DMS 273 treated with DMSO at 0.1 percent for 48 hours (cell line): ENCODE data around the gene PMEPA1.

ENCODE experiments used
- DNase-seq: peaks from one replicate; lab custom pipeline; 2025; lab: John Stamatoyannopoulos, UW

The PMEPA1 gene

GRCh38 chr20:57676589-57677583 lies 32.9 kb downstream of the PMEPA1 start:
- no peak for DNase-seq

DNA sequence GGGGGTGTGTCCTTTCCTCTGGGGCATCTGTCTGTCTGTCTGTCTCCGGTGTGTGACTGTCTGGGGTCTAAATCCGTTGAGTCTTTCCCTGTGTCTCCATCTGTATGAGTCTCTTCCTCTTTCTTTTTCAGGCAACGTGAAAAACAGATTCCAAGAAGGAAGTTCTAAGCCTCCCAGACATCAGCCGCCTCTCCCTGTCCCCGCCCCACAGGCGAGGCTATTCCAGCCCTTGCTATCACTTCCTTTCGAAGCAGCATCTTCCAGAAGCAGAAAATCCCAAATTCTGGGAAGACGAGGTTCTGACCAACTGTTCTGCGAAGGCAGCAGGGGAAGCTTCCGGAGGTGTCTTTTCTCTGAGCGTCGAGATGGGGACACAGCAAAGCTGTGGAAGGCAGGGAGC lies 34.0 kb downstream of the PMEPA1 start:
- DNase-seq, result no peak

- no peak for DNase-seq
These were observed 36.8 kb downstream of the PMEPA1 start for GRCh38 chr20:57672953-57673575.

DNA sequence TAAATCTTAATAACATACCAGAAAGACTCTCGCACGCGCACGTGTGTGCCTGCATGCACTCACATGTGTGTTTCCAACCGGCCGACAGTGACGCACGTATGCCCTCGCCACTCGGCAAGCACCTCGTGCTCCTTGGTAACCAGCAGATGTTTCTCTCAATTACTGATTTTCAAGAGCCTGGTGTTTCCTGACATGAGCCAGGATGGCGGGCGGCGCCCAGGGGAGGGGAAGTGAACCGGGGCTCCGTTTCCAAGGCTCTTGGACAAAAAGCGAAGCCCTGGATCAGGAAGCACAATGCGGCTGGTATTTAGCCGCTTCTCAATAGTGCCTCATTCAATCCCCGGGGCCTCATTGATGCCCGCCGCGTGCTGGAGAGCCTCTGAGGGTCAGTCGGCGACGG lies 37.7 kb downstream of the PMEPA1 start:
- no peak for DNase-seq

GRCh38 chr20:57671662-57672061 lies 38.2 kb downstream of the PMEPA1 start:
- no peak for DNase-seq

- no peak for DNase-seq
These were observed 38.8 kb downstream of the PMEPA1 start for GRCh38 chr20:57671072-57671391.

GRCh38 chr20:57670288-57671071 lies 39.3 kb downstream of the PMEPA1 start:
- DNase-seq, result no peak

- DNase-seq, result no peak
These were observed 40.2 kb downstream of the PMEPA1 start for GRCh38 chr20:57669632-57670031.

- no peak for DNase-seq
These were observed 41.7 kb downstream of the PMEPA1 start for GRCh38 chr20:57667924-57668782.

DNA sequence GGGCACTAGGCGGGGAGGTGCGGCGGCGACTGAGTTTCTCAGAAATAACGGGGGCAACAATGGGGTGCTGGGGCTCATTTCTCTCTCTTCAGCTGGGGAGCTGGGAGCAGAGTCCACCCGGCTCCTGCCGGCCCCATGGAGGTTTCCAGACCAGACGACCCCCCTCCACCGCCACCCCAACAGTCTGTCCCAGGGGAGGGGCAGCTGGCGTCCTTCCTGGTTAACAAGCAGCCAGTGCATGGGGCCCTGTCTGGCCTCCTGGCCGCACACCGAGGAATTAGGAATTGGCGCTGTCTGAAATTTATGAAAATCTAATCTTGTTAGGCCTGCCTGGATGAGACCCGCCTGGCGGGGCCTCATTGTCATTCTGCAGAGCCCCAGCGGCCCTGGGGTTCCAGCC lies 42.4 kb downstream of the PMEPA1 start:
- DNase-seq, result no peak

- no peak for DNase-seq
These were observed 43.0 kb downstream of the PMEPA1 start for GRCh38 chr20:57666834-57667157.

DNA sequence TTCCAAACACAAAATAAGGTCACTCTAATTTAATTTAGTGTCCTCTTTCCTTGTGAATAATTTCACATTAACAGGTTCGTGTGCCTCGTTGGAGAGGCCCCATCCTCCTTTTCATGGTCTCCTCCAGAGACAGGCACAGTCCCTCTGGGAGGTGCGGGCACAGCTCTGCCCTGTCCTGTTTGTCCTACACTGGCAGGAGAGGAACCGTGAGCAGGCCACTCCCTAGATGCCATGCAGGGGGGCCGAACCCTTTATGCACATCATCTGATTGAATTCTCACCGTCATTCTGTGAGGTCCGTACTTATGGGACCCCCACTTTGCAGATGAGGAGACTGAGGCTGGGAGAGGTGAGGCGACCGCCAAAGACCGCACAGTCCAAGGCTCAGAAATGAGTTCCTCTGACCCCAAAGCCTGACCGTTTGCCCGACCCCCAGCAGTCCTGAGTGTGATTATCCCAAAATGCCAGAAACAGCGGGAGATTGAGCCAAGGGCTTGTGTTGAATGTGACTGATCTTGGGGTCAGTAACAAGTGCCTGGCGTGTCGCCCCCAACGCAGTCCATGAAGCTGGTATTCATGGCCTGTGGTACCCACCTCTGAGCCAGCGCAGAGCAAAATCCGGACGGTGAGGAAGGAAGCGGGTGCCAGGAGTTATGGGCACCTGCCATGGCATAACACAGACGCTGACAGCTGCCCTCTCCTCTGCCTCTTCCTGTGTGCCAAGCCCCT lies 43.5 kb downstream of the PMEPA1 start:
- DNase-seq, result no peak

- DNase-seq, result no peak
These were observed 44.2 kb downstream of the PMEPA1 start for GRCh38 chr20:57665589-57665971.

DNA sequence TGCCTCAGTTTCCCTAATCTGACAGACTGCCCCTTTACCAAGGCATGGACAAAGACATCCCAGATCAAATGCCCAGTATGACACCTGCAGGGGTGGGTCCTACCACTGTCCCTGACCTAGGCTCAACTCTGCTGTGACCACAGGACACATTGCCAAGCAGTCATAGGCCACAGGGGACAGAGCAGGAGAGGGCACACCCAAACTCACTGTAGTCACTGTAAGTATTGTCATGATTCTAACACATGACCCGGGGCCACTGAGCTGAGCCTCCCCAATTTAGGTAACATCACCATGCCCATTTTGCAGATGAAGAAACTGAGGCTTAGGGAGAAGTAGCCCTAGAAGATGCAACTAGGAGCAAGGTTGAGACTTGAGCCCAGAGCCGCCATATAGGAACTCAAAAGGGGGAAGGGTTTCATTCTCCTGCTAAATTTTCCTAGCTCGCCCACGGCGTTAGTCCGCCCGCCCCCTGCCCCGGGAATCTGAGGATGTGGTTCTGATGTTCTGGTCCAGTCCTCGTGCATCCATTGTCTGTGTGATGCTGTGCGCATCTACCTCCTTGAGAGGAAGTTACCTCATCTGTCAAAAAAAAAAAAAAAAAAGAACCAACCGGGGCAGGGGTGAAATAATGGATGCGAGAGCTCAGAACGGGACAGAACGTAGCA lies 44.8 kb downstream of the PMEPA1 start:
- no peak for DNase-seq

GRCh38 chr20:57664476-57664875 lies 45.3 kb downstream of the PMEPA1 start:
- no peak for DNase-seq

GRCh38 chr20:57663681-57664451 lies 45.9 kb downstream of the PMEPA1 start:
- no peak for DNase-seq

DNA sequence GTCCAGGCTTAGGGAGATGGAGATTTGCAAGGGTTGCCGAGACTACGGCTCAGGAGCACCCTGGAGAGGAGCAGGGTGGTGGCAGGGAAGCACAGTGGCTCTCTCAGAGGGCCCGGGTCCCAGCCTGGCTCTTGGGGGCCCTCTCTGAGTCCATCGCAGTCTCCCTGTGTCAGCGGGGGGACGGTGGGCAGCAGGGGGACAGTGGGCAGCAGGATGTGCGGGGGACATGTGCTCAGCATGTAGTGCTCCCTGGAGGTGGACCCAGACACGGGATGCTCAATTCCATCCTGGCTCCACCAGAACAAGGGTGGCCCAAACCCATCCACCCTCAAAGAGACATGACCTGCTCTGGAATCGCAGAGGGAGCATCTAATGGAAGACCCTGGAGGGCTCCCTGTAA lies 46.6 kb downstream of the PMEPA1 start:
- DNase-seq, result no peak

DNA sequence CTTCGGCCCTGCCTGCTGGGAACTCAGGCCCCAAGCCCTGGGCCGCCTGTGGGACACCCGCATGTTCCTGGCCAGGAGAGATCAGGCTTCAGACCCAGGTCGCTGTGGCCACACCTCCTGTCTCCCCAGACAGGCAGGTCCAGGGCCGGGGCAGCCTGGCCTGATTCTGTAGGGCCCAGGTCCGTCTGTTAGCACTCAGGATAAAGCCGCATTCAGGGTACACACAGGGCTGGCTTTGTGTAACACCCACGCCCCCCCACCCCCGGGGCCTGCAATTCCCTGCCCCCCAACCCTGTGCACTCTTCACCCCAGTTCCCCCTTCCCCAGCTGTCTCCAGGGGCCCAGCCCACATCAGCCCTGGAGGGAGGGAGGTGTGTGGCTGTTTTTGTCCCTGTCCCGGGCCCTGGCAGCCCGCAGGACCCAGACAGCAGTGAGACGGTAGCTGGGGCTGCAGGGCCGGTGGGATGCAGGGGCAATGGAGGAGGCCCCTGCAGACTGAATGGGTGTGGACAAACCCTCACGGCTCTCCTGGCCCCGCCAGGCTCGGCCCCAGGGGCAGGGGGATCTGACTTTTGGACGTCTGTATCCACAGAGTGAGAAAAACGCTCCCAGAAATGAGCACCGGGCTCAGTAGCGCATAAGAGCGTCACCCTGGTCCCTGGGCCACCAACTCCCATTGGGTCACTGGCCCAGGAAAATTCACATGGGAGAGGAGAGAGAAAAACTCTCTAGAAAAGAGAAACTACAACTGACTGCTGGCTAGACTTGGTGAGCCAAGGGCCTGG lies 47.2 kb downstream of the PMEPA1 start:
- no peak for DNase-seq
